ENCODE results near the gene CPN1. TPM values are rescaled to one million over a fixed set of nuclear protein-coding genes. Genes with fewer than 3 reads are reported as not detected.
"Not testable (repeated sequence)": the region's sequence is repeated elsewhere in the genome, so short reads cannot be mapped to it uniquely, and the experiment has no call there.

Gene CPN1
- total RNA-seq, 1 donor from 2014 or later, result not detected

GRCh38 chr10:100083623-100084022 is 2.0 kb upstream of the CPN1 start:
- DNase-seq, result no peak
- no peak for TF ChIP-seq CTCF (IDR thresholded peaks at IDR 0.05; ENCODE audit: partially characterized antibody, unreplicated experiment)
- H3K4me3 Mint-ChIP-seq (ENCODE audit: unreplicated experiment), result no peak overlapping the region
- no peak overlapping the region for H3K27ac Mint-ChIP-seq (ENCODE audit: unreplicated experiment)
- peaks cover 2% of the 10 kb centered on the region for H3K4me1 Mint-ChIP-seq (ENCODE audit: low read depth, unreplicated experiment)
- peaks cover 4% of the 10 kb centered on the region for H3K9me3 Mint-ChIP-seq (ENCODE audit: unreplicated experiment)
- H3K36me3 Mint-ChIP-seq (ENCODE audit: unreplicated experiment), result peaks cover 4% of the 10 kb centered on the region
- no peaks in the 10 kb centered on the region for H3K27me3 Mint-ChIP-seq (ENCODE audit: unreplicated experiment)

GRCh38 chr10:100082276-100082675 is 607 bp upstream of the CPN1 start:
- not testable (repeated sequence) for H3K27ac Mint-ChIP-seq (ENCODE audit: unreplicated experiment); H3K36me3 Mint-ChIP-seq (ENCODE audit: unreplicated experiment)

GRCh38 chr10:100076750-100077149 is 4.9 kb downstream of the CPN1 start:
- Mint-ChIP-seq H3K27ac (ENCODE audit: unreplicated experiment) (no peak overlapping the region), H3K4me3 (ENCODE audit: unreplicated experiment) (no peak overlapping the region), H3K4me1 (ENCODE audit: low read depth, unreplicated experiment) (no peaks in the 10 kb centered on the region)

More at GRCh38 chr10:100082276-100082675, 607 bp upstream of the CPN1 start:
- not testable (repeated sequence) for H3K4me3 Mint-ChIP-seq (ENCODE audit: unreplicated experiment); H3K9me3 Mint-ChIP-seq (ENCODE audit: unreplicated experiment); DNase-seq; H3K27me3 Mint-ChIP-seq (ENCODE audit: unreplicated experiment); H3K4me1 Mint-ChIP-seq (ENCODE audit: low read depth, unreplicated experiment)

GRCh38 chr10:100075426-100076220 is 6.0 kb downstream of the CPN1 start:
- DNase-seq, result no peak
- Mint-ChIP-seq H3K9me3 (ENCODE audit: unreplicated experiment) (no peaks in the 10 kb centered on the region), H3K36me3 (ENCODE audit: unreplicated experiment) (no peaks in the 10 kb centered on the region), H3K27ac (ENCODE audit: unreplicated experiment) (no peak overlapping the region), H3K4me1 (ENCODE audit: low read depth, unreplicated experiment) (no peaks in the 10 kb centered on the region), H3K4me3 (ENCODE audit: unreplicated experiment) (no peak overlapping the region), H3K27me3 (ENCODE audit: unreplicated experiment) (no peaks in the 10 kb centered on the region)
- TF ChIP-seq CTCF (IDR thresholded peaks at IDR 0.05; ENCODE audit: partially characterized antibody, unreplicated experiment), result no peak

More at GRCh38 chr10:100076750-100077149, 4.9 kb downstream of the CPN1 start:
- no peak for TF ChIP-seq CTCF (IDR thresholded peaks at IDR 0.05; ENCODE audit: partially characterized antibody, unreplicated experiment)
- no peak for DNase-seq
- no peaks in the 10 kb centered on the region for H3K36me3 Mint-ChIP-seq (ENCODE audit: unreplicated experiment)
- no peaks in the 10 kb centered on the region for H3K9me3 Mint-ChIP-seq (ENCODE audit: unreplicated experiment)
- no peaks in the 10 kb centered on the region for H3K27me3 Mint-ChIP-seq (ENCODE audit: unreplicated experiment)

- H3K27ac Mint-ChIP-seq (ENCODE audit: unreplicated experiment), result no peak overlapping the region
- no peak for DNase-seq
- H3K4me3 Mint-ChIP-seq (ENCODE audit: unreplicated experiment), result no peak overlapping the region
- TF ChIP-seq CTCF (IDR thresholded peaks at IDR 0.05; ENCODE audit: partially characterized antibody, unreplicated experiment), result no peak
- H3K27me3 Mint-ChIP-seq (ENCODE audit: unreplicated experiment), result peaks cover under 1% of the 10 kb centered on the region
- no peaks in the 10 kb centered on the region for H3K9me3 Mint-ChIP-seq (ENCODE audit: unreplicated experiment)
- H3K4me1 Mint-ChIP-seq (ENCODE audit: low read depth, unreplicated experiment), result no peaks in the 10 kb centered on the region
- H3K36me3 Mint-ChIP-seq (ENCODE audit: unreplicated experiment), result no peaks in the 10 kb centered on the region
Observed at GRCh38 chr10:100072514-100072913, 9.2 kb downstream of the CPN1 start.
